Aorta (tissue), 5 donors: ENCODE results near the gene DICER1. TPM values are rescaled to one million over a fixed set of nuclear protein-coding genes. Genes with fewer than 3 reads are reported as not detected.

Experiments used
- ATAC-seq: fragments of 200-7000 bp; cut with Tn5 transposase; one replicate; pipeline ENCODE4 v1.9.1; 2022; ENCODE audit warnings: moderate library complexity; ENCODE audit not compliant: low FRiP score
- DNase-seq, 2 donors: peaks; one replicate each; pipeline ENCODE4 v3.0.0-alpha.2; 2020
- H3K27ac ChIP-seq, 2 donors: one replicate each; pipeline ENCODE4 v1.5.1; 2013; ENCODE audit warnings: low read length in 2 of 2, mild to moderate bottlenecking in 2 of 2, moderate library complexity in 2 of 2, control low read depth in 1 of 2, inconsistent platforms in 1 of 2, low read depth in 1 of 2
- H3K27me3 ChIP-seq, 2 donors: one replicate each; pipeline ENCODE4 v1.6.1; 2013; ENCODE audit warnings: control low read depth in 1 of 2, low read length in 1 of 2, mild to moderate bottlenecking in 1 of 2, moderate library complexity in 1 of 2; ENCODE audit not compliant: insufficient read depth in 2 of 2, control insufficient read depth in 1 of 2
- H3K36me3 ChIP-seq, 2 donors: one replicate each; pipeline ENCODE4 v1.6.1; 2013; ENCODE audit warnings: control low read depth in 1 of 2, low read length in 1 of 2, mild to moderate bottlenecking in 1 of 2; ENCODE audit not compliant: insufficient read depth in 2 of 2, control insufficient read depth in 1 of 2
- H3K4me1 ChIP-seq, 2 donors: one replicate each; pipeline ENCODE4 v1.6.1; 2013; ENCODE audit warnings: low read length in 2 of 2, control low read depth in 1 of 2, mild to moderate bottlenecking in 1 of 2, moderate library complexity in 1 of 2; ENCODE audit not compliant: insufficient read depth in 2 of 2, control insufficient read depth in 1 of 2
- H3K4me3 ChIP-seq, 2 donors: one replicate each; pipeline ENCODE4 v1.5.1; 2013; ENCODE audit warnings: low read length in 2 of 2, control low read depth in 1 of 2, mild to moderate bottlenecking in 1 of 2
- H3K9me3 ChIP-seq: one replicate; pipeline ENCODE4 v1.6.1; 2013; ENCODE audit warnings: mild to moderate bottlenecking, low read length; ENCODE audit not compliant: control insufficient read depth
- WGBS, 2 donors: extraction: QIAGEN DNeasy Blood & Tissue Kit; methylation state at CpG; one replicate each; pipeline ENCODE4 v1.1.7; 2013; 5-methylcytosine and 5-hydroxymethylcytosine counted together
- intact Hi-C, 2 donors: fragments of 100-400 bp; cut with DNase I; formaldehyde crosslinking; loops; one replicate each; pipeline versions ENCODE4 v1.14.2 to v1.15.0; 2022
- polyA plus RNA-seq, 2 donors: library from polyadenylated mRNA; stranded (reverse); fragments of 200-250 nt; gene quantifications; one replicate each; pipeline ENCODE4 v1.2.3, GENCODE V29; 2013
- total RNA-seq, 2 donors: library from RNA; stranded (reverse); fragmentation: NEBNext Ultra II Directional; extraction: Animal tissue kit (Norgen Biotek cat#: 25700); gene quantifications; one replicate each; pipeline ENCODE4 v1.2.1, GENCODE V29; 2021
- donor health status: healthy with polysubstance abuse.
- donor health status: Bipolar disorder and iron deficiency.
- donor health status: DM: no; HTN: no; CAD: no.
- donor health status: DM: no; HTN: no; CAD: no.
- donor health status: DM: yes; HTN: yes; CAD: no.

The DICER1 gene
- total and polyA plus RNA-seq, 4 donors = 6.4 to 73.6 (median 36.1) TPM

DNA sequence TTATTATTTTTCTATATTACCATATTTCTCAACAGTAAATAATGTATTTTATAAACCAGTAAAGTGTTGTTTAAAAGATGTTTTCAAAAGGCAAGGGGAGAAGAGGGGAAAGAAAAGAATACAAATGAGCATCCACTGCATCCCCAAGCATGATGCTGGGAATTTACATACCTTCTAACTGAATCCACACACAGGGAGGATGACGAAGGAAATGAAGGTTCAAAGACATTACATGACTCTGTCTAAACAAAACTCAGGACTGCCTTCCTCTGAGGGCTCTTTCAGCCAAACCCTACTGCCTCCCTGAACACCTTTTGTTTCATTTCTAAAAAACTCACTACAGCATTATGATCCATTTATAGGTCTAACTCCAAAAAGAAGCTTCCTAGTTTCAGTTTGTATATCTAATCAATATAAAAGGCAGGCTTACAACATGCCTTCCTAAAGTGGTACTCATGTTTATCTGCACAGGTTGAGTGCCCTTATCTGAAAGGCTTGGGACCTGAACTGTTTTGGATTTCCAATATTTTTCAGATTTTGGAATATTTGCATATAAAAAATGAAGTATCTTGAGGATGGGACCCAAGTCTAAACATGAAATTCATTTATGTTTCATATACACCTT, 30.3 kb downstream of the DICER1 start:
- no peak for ATAC-seq

DNA sequence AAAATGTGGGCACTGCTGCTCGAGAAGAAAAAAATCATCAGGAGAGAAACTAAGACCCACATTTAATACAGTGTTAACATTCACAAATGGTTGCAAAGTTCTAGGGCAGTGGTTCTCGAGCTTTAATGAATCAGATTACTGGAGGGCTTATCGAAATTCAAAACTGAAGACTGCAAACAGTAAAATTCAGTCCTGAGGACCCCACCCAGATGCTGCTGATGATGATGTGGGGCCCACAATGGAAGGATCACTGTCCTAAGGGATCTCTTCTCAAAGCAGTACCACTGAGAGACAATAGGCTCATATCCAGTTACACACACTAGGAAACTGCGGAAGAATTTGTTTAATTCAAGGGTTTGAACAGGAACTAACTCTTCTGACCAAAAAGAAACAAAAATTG, 31.4 kb downstream of the DICER1 start:
- Histone ChIP-seq H3K36me3 (peaks cover 0 to 3% of the 10 kb centered on the region in 2 donors), H3K27me3 (no peaks in the 10 kb centered on the region)

More for the DNA sequence above, 30.3 kb downstream of the DICER1 start:
- peaks cover 0 to 3% of the 10 kb centered on the region in 2 donors for H3K36me3 ChIP-seq
- no peaks in the 10 kb centered on the region for H3K27me3 ChIP-seq
- no peaks in the 10 kb centered on the region for H3K9me3 ChIP-seq
- intact Hi-C loops = loop anchor here in 1 of 2 donors (10.0 kb wide), 1 partner anchor 298 kb away; no protein-coding TSS in a partner anchor
- H3K27ac ChIP-seq = no peak overlapping the region
- no peak for DNase-seq
- H3K4me1 ChIP-seq = no peaks in the 10 kb centered on the region
- 91 to 95% methylated on average over 1 of the region's 1 CpG for WGBS, 2 donors
- no peak overlapping the region for H3K4me3 ChIP-seq

DNA sequence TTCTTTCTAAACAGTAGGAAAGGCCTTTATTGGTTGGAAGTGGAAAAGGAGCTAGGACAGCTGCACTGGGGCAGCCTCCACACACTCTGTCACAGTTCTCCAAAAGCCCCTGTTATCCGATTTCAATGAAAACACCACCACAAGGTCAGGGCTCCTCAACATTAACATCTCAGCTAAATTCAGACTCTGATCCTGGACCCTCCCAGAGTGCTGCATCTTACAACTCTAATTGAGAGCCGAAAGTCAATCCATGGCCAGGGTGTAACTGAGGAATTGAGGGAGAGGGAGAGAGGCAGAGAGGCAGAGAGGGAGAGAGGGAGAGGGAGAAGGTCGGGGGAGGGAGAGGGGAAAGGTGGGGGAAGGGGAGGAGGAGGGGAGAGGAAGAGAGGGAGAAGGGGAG, 32.1 kb downstream of the DICER1 start:
- Histone ChIP-seq H3K4me1 (no peaks in the 10 kb centered on the region), H3K36me3 (peaks cover 0 to 2% of the 10 kb centered on the region in 2 donors), H3K27me3 (no peaks in the 10 kb centered on the region), H3K9me3 (no peaks in the 10 kb centered on the region), H3K27ac (no peak overlapping the region), H3K4me3 (no peak overlapping the region)
- WGBS, 2 donors = 67 to 69% methylated on average over 3 of the region's 3 CpGs
- no peak for DNase-seq
- intact Hi-C loops = loop anchor here in 1 of 2 donors (10.0 kb wide), 1 partner anchor 300 kb away; no protein-coding TSS in a partner anchor
- ATAC-seq = no peak

More for the DNA sequence above, 31.4 kb downstream of the DICER1 start:
- ATAC-seq = no peak
- Histone ChIP-seq H3K27ac (no peak overlapping the region), H3K4me3 (no peak overlapping the region), H3K4me1 (no peaks in the 10 kb centered on the region), H3K9me3 (no peaks in the 10 kb centered on the region)
- WGBS, 2 donors = 83 to 89% methylated on average over 4 of the region's 4 CpGs
- DNase-seq = no peak
- intact Hi-C loops = loop anchor here in 1 of 2 donors (10.0 kb wide), 1 partner anchor 299 kb away; no protein-coding TSS in a partner anchor

DNA sequence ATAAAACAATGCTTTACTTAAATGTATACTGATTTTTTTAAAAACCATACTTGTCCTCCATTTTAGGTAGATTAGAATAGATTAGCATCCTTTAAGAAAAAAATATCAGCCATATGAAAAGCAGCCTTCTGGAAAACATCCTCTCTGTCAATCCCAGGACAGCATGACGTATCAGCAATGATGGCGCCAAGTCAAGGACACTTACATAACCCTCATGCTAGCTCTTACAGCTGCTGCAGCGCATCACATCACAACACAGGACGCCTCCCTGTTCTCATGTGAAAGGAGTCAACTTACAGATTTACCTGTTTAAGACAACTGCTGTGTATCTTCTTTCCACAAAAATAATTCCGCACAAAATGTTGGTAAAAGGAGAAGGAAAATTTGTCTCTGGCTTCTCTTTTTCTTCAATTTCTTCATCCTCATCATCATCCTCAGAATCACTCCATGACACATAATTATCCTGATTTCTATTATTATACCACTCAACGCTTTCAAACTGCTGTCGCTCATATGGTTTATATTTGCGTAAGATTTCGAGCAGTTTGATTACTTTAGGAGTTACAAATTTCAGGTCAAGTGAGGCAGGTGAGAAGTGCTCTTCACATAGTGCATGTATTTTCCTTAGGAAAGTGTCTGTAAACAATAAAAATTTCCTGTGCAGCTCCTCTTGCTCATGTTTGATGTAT, 33.3 kb downstream of the DICER1 start:
- Histone ChIP-seq H3K27ac (no peak overlapping the region), H3K4me3 (no peak overlapping the region), H3K27me3 (no peaks in the 10 kb centered on the region), H3K4me1 (no peaks in the 10 kb centered on the region), H3K9me3 (no peaks in the 10 kb centered on the region), H3K36me3 (peaks cover 0 to 2% of the 10 kb centered on the region in 2 donors)
- intact Hi-C loops = loop anchor here in 1 of 2 donors (10.0 kb wide), 1 partner anchor 301 kb away; no protein-coding TSS in a partner anchor
- ATAC-seq (no peak), DNase-seq (no peak)
- WGBS, 2 donors = 91 to 93% methylated on average over 9 of the region's 9 CpGs

DNA sequence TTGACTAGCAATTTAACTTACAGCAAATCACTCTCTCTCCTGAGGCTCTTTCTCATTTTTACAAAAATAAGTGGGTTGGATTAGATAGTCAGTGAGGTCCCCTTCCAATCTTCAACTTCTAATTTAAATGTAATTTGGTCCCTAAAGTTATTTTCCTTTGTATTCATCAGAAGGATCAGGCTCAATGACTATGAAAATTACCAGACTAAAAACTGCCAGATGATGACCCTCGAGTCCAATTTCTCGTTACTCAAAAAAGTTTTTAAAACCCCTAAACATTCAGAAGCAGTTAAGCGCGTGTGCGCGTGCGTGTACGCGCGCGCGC, 34.7 kb downstream of the DICER1 start:
- H3K4me1 ChIP-seq = no peaks in the 10 kb centered on the region
- intact Hi-C loops = loop anchor here in 1 of 2 donors (10.0 kb wide), 1 partner anchor 302 kb away; no protein-coding TSS in a partner anchor
- ATAC-seq = no peak
- H3K4me3 ChIP-seq = no peak overlapping the region
- WGBS, 2 donors = 96 to 99% methylated on average over 12 of the region's 12 CpGs
- no peaks in the 10 kb centered on the region for H3K27me3 ChIP-seq
- DNase-seq = no peak
- H3K27ac ChIP-seq = no peak overlapping the region
- peaks cover 0 to 2% of the 10 kb centered on the region in 2 donors for H3K36me3 ChIP-seq
- no peaks in the 10 kb centered on the region for H3K9me3 ChIP-seq

DNA sequence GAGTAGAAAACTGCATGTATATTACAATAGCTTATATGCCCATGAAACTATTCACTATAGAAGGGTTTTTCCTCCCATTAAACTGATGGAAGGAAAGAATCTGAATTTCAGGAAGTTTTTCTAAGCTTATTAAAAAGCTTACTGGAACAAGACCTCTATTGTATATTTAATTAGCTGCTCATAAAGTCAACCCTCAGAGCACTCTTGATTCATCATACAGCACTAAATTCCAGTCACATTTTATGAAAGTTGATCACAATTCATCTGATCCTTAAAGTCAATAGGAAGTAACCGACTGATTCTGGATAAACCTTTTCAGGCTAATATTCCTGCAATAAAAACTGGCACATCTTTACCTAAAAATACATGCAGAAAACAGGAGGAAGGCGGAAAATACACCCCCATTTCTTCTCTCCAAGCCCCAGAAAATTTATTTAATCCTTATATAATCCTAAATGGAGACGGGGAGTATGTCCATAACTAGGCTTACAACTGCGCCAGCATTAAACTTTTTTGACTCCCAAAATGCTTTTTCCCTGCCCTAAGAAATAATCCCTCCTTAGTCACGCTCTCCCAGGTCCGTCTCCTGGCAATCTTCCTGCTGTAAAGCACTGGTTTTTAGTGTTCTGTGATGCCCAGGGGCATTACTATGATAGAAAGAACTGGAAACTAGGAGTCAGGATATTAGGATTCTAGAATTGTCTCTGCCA, 35.3 kb downstream of the DICER1 start:
- no peaks in the 10 kb centered on the region for H3K9me3 ChIP-seq
- 90 to 91% methylated on average over 6 of the region's 6 CpGs for WGBS, 2 donors
- peaks cover 0 to 2% of the 10 kb centered on the region in 2 donors for H3K36me3 ChIP-seq
- H3K27ac ChIP-seq = no peak overlapping the region
- H3K27me3 ChIP-seq = no peaks in the 10 kb centered on the region
- ATAC-seq (no peak), DNase-seq (no peak)
- no peaks in the 10 kb centered on the region for H3K4me1 ChIP-seq
- H3K4me3 ChIP-seq = no peak overlapping the region
- intact Hi-C loops = loop anchor here in 1 of 2 donors (10.0 kb wide), 1 partner anchor 303 kb away; no protein-coding TSS in a partner anchor

DNA sequence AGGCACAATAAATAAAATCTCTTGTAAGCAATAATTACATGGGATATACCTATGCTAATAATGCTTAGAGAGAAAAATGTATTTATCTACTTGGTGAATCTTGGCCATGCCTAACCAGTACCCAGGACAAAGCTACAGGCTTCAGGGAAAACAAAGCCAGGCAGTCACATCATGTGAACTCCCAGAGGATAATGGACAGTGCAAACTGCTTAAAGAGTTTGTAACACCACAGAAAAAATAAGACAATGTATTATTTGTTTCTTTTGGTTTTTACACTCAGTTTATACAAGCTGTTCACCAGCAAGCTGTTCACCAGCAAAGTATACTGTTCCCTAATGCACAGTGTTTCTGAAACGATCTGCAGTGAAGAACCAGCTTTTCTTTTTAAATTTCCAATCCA, 38.0 kb downstream of the DICER1 start:
- no peaks in the 10 kb centered on the region for H3K9me3 ChIP-seq
- H3K27me3 ChIP-seq = no peaks in the 10 kb centered on the region
- peaks cover 2 to 6% of the 10 kb centered on the region in 2 donors for H3K36me3 ChIP-seq
- intact Hi-C loops = no loop called here
- no peak overlapping the region for H3K27ac ChIP-seq
- no peak overlapping the region for H3K4me3 ChIP-seq
- 51 to 56% methylated on average over 1 of the region's 1 CpG for WGBS, 2 donors
- DNase-seq (no peak), ATAC-seq (no peak)
- H3K4me1 ChIP-seq = no peaks in the 10 kb centered on the region

DNA sequence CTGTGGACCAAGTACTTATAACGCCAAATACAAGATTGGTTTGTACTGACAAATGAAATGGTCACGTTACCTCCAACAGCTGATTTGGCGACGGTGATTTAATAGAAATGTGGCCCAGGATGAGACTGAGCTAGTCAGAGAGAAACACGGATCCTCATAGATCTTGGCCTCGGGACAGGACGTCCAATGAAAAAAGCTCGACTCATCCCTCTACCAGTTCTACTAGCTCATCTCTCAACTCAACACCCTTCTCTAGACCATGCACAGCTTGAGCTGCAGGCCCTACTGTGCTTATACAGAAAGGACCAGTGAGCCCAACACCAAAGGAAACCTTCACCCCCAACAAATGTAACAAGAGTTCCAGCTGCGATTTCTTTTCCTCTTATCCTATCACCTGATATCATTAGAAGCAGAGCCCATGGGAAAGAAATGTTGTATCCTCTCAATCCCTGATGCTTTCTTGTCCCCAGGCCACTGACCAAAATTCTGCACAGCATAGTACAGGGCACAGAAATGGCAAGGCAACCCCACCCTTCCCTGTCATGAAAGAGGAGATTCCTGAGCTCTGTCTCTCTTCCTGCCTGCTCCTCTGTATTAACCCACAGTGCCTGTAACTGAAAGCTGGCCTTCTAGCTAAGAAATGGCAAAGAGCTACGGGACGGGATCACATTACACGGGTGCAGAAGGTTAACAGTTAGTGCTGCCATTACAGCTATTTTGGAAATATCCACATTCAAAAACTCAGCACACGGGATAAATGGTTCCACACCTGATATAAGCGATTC, 39.2 kb downstream of the DICER1 start:
- Histone ChIP-seq H3K4me3 (no peak overlapping the region), H3K4me1 (no peaks in the 10 kb centered on the region), H3K27ac (no peak overlapping the region), H3K36me3 (peaks cover 2 to 7% of the 10 kb centered on the region in 2 donors), H3K27me3 (no peaks in the 10 kb centered on the region), H3K9me3 (no peaks in the 10 kb centered on the region)
- WGBS, 2 donors = 88 to 90% methylated on average over 14 of the region's 14 CpGs
- intact Hi-C loops = no loop called here
- no peak for ATAC-seq
- no peak for DNase-seq
